ENCODE data around the gene NCAM2.

The NCAM2 gene

GRCh38 chr21:21468003-21468402, 469.8 kb downstream of the NCAM2 start:
- DNase-seq: no peak

- no peak for DNase-seq
Observed at GRCh38 chr21:21481239-21481638, 483.0 kb downstream of the NCAM2 start.

DNA sequence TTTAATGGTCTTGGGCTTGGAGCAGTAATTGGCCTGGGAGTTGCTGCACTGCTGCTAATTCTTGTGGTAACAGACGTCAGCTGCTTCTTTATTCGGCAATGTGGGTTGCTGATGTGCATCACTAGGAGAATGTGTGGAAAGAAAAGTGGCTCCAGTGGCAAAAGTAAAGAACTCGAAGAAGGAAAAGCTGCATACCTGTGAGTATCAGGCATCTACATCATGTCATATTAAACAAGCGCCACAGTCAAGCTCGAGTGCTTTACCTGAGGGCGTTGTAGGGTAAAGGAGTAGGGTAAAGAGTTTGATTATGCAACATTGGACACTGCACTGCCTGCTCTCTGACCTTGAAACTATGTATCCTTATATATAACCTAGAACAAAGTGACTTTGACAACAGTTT, 510.6 kb downstream of the NCAM2 start:
- DNase-seq: no peak

- DNase-seq: no peak
Observed at GRCh38 chr21:21530680-21531079, 532.5 kb downstream of the NCAM2 start.

- no peak for DNase-seq
Observed at GRCh38 chr21:21547368-21547953, 549.3 kb downstream of the NCAM2 start.

- DNase-seq: no peak
Observed at GRCh38 chr21:21559285-21560045, 561.3 kb downstream of the NCAM2 start.
